ENCODE data around the gene TUBGCP6.
A peak's percentile ranks its signal among the peaks of the same experiment; 100 is the strongest.
"Not testable (repeated sequence)": the region's sequence is repeated elsewhere in the genome, so short reads cannot be mapped to it uniquely, and the experiment has no call there.

The TUBGCP6 gene

DNA sequence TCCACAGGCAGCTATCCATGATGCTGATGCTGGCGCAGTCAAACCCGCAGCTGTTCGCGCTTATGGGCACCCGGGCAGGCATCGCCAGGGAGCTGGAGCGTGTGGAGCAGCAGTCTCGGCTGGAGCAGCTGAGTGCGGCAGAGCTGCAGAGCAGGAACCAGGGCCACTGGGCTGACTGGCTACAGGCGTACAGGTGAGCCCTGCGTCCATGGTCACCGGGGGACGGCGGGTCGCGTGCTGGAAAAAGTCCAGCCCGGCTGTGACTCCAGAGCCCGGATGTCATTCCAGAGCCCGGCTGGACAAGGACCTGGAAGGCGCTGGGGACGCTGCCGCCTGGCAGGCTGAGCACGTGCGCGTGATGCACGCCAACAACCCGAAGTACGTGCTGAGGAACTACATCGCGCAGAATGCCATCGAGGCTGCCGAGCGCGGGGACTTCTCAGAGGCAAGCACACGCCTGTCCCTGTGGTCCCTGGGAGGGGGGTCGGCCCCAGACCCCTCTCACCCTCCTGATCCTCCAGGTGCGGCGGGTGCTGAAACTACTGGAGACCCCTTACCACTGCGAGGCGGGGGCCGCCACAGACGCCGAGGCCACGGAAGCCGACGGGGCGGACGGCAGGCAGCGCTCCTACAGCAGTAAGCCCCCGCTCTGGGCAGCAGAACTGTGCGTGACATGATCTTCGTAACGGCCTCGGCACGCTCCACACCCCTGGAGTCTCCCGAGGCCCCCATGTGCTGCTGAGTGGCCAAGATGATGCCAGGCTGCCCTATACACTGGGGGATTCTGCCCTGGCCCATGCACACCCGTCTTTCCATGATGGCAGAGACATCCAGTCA, 27.9 kb downstream of the TUBGCP6 start:
- Mint-ChIP-seq H3K9me3 (no peaks in the 10 kb centered on the region), H3K27ac (no peak overlapping the region), H3K4me1 (peaks cover 20% of the 10 kb centered on the region), H3K36me3 (peaks cover 6% of the 10 kb centered on the region), H3K4me3 (no peak overlapping the region), H3K27me3 (no peaks in the 10 kb centered on the region)

DNA sequence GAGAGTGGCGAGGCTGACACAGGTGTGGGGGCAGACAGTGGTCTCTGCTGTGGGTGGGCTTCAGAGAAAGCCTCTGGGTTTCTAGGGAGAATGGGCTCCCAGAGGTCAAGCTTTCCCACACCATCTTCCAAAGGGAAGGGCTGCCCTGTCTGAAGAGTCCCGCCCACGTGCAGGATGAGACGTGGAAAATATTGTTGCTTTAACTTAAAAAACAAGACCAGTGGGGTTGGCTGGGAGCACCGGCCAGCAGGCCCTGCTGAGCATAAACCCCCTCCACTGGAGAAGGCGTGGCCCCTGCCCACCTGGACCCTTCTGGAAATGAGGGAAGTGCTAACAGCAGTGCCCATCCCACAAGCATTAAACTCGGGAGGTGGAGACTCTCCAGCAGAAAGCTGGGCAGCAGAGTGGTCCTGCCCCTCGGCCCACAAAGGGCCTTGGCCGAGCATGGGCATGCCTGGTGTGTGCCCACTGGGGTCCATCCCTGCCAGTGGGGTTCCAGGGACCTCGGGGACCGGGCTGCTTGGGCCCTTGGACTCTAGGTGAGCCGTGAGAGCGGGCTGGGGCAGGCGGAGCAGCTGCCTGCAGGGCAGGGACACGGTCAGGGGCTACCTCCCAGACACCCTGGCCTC, 28.7 kb downstream of the TUBGCP6 start:
- peaks cover 6% of the 10 kb centered on the region for H3K36me3 Mint-ChIP-seq
- H3K4me1 Mint-ChIP-seq, result peaks cover 20% of the 10 kb centered on the region
- no peaks in the 10 kb centered on the region for H3K27me3 Mint-ChIP-seq
- H3K9me3 Mint-ChIP-seq, result no peaks in the 10 kb centered on the region
- H3K4me3 Mint-ChIP-seq, result no peak overlapping the region
- no peak overlapping the region for H3K27ac Mint-ChIP-seq

DNA sequence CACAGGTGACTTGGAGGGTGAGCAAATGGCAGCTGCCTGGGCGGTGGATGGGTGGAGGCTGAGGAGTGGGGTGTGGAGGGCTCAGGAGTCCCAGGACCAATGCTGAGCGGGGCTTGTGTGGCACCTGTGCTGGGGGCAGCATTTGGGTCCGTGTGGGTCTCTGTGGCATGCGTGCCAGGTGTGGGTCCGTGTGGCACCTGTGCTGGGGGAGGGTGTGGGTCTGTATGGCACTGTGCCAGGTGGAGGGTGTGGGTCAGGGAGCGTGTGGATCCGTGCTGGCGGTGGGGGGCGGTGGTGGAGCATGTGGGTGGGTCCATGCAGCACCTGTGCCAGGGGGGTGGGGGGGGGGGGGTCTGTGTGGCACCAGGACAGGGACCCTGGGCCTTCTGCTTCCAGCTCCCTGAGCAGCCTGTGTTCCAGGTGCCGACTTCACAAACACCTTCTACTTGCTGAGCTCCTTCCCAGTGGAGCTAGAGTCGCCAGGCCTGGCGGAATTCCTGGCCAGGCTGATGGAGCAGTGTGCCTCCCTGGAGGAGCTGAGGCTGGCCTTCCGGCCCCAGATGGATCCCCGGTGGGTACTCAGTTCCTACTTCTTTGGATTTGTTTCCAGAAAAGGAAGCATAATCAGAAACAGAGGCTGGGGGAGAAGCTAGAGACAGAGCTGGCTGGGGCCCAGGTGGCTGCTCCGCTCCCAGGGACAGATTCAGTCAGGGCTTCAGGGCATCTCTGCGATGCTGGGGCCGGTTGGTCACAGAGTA, 29.3 kb downstream of the TUBGCP6 start:
- Mint-ChIP-seq H3K9me3 (no peaks in the 10 kb centered on the region), H3K27ac (no peak overlapping the region), H3K27me3 (no peaks in the 10 kb centered on the region), H3K4me3 (no peak overlapping the region), H3K4me1 (peaks cover 20% of the 10 kb centered on the region), H3K36me3 (peaks cover 6% of the 10 kb centered on the region)

DNA sequence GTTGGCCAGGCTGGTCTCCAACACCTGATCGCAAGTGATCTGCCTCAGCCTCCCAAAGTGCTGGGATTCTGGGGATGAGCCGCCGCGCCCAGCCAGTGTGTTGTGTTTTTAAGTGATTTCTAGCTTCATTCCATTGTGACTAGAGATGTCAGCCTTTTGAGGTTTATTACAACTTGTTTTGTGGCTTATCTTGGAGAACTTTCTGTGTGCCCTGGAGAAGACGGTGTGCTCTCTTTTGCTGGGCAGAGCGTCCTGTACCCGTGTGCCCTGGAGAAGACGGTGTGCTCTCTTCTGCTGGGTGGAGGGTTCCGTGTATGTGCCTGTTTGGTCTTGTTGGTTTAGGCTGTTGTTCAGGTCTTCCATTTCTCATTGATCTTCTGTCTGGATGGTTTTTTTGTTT, 31.6 kb downstream of the TUBGCP6 start:
- Mint-ChIP-seq H3K4me3 (no peak overlapping the region), H3K27me3 (no peaks in the 10 kb centered on the region), H3K27ac (peak overlapping the region; percentile 55), H3K4me1 (peaks cover 25% of the 10 kb centered on the region), H3K9me3 (no peaks in the 10 kb centered on the region), H3K36me3 (peaks cover 8% of the 10 kb centered on the region)

DNA sequence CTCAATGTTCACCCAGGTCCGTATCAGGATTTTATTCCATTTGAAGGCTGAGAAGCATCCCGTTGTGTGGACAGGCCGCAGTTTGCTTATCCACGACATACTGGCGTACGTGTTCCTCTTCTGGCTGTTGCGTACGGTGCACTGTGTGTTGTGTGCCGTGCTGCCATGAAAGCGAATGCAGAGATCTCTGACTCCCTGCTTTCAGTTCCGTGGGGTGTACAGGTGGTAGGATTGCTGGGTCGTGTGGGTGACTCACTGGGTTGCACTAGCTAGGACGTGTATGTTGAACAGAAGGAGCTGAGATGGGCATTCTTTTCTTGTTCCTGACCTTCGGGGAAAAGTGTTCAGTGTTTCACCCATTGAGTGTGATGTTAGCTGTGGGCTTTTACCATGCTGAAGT, 33.7 kb downstream of the TUBGCP6 start:
- Mint-ChIP-seq H3K9me3 (no peaks in the 10 kb centered on the region), H3K27me3 (no peaks in the 10 kb centered on the region), H3K4me3 (no peak overlapping the region), H3K27ac (no peak overlapping the region), H3K36me3 (peaks cover 8% of the 10 kb centered on the region), H3K4me1 (peaks cover 25% of the 10 kb centered on the region)

DNA sequence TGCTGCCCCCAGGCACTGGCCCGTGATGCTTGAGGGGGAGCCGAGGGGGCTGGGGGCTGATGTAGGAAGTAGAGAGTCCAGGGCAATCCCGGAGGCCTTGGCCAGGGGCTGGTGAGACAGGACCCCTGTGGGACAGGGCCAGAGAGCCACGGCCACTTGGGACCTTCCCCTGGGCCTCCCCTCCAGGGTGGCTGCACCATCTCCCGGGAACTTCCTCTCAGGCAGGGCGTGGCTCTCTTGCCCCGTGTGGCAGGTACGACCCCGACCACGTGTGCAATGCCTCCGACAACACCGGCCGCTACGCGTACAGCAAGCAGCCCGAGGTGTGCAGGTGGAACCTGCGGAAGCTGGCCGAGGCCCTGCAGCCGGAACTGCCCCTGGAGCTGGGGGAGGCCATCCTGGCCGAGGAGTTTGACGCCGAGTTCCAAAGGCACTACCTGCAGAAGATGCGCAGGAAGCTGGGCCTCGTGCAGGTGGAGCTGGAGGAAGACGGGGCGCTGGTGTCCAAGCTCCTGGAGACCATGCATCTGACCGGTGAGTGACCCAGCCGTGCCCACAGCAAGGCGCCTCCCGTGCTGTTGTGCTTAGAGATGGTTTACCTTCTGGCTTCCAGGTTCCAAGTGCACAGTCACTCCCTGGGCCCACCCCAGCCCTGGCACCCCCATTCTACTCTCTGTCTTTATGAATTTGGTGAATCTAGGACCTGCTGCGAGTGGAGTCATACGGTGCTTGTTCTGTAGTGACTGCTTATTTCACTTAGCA, 34.3 kb downstream of the TUBGCP6 start:
- Mint-ChIP-seq H3K4me1 (peaks cover 25% of the 10 kb centered on the region), H3K27ac (no peak overlapping the region), H3K4me3 (no peak overlapping the region), H3K36me3 (peaks cover 8% of the 10 kb centered on the region), H3K9me3 (no peaks in the 10 kb centered on the region), H3K27me3 (no peaks in the 10 kb centered on the region)

DNA sequence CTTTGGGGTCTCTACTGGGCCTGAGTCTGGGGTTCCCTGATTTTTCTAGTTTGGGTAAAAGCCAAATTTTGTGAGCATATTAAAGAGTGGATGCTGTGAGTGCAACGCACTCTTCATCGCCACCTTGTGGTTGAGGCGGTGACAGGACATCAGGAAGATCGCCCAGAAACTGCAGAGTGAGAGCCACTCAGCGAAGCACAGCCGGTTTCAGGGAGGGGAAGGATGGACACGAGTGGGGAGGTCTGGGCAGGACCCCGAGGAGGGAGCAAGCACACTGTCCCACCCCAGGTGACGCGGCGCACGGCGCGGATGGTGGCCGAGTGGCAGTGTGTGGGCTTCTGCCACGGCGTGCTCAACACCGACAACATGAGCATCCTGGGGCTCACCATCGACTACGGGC, 34.9 kb downstream of the TUBGCP6 start:
- no peaks in the 10 kb centered on the region for H3K27me3 Mint-ChIP-seq
- H3K4me1 Mint-ChIP-seq, result peaks cover 28% of the 10 kb centered on the region
- H3K36me3 Mint-ChIP-seq, result peaks cover 7% of the 10 kb centered on the region
- H3K27ac Mint-ChIP-seq, result peak overlapping the region; percentile 60
- H3K4me3 Mint-ChIP-seq, result no peak overlapping the region
- H3K9me3 Mint-ChIP-seq, result no peaks in the 10 kb centered on the region

DNA sequence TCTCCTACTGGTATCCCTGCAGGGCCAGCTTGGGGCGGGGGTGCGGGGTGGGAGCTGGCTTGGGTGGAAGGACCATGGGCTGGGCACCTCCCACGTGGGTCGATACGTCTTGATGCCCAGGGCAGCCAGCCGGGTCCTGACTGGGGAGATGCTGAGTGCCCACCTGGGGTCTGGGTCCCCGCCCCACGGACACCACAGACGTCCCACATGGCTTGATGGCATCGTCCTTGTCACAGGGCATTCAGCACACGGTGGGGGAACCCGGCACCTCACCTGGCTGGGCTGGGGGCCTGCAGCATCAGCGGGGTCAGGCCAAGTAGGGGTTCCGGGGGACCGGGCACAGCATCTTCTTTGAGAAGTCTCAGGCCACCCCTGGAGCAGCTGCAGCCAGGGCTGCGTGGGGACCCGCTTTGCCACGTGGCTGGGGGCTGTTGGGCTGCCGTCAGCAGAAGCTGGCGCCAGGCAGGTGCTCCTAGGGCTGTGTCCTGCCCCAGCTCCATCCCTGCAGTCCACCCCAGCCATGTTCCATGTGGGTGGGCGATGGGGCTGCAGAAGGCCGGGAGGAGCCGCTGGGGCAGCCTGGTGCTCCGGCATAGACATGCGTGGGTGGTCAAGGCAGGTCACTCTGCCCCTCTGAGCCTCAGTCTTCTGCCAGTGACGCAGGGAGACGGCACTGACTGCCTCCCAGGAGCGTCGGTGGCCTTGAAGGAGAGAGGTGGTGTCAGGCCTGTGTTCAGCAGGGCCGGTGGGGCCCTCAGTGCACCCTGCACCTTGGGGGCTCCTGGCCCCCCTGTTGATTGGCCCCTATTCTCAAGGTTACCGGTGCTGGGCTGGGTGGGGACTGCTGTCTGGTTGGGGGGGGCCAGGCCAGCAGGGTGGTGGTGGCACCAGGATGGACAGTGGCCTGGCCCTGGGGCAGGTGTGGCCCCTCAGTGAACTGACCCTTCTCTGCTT, 35.6 kb downstream of the TUBGCP6 start:
- H3K36me3 Mint-ChIP-seq, result peaks cover 5% of the 10 kb centered on the region
- H3K27ac Mint-ChIP-seq, result peak overlapping the region; percentile 60

DNA sequence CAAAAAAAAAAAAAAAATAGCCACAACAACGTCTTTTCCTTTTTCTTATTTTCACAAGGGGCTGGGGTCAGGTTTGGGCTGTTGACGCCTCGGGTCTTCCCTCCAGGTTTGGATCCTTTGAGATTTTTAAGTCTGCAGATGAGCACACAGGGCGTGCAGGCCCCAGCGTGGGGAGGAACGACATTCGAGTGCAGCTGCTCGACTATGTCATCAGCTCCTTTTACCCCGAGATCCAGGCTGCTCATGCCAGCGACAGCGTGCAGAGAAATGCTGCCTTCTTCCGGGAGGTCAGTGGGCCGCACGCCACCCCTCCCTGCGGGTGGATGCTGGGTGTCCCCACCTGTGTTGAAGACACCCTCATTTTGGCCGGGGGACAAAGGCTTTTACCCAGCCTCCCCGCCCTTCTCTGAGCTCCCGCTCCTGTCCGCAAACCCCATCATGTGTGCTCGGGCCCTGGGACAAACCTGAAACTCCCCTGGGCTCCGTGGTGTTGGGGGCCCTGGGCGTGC, 36.3 kb downstream of the TUBGCP6 start:
- Mint-ChIP-seq H3K27ac (no peak overlapping the region), H3K36me3 (peaks cover 5% of the 10 kb centered on the region), H3K4me1 (peaks cover 24% of the 10 kb centered on the region)

More for the DNA sequence above, 35.6 kb downstream of the TUBGCP6 start:
- Mint-ChIP-seq H3K4me3 (no peak overlapping the region), H3K9me3 (no peaks in the 10 kb centered on the region), H3K27me3 (no peaks in the 10 kb centered on the region), H3K4me1 (peaks cover 29% of the 10 kb centered on the region)

DNA sequence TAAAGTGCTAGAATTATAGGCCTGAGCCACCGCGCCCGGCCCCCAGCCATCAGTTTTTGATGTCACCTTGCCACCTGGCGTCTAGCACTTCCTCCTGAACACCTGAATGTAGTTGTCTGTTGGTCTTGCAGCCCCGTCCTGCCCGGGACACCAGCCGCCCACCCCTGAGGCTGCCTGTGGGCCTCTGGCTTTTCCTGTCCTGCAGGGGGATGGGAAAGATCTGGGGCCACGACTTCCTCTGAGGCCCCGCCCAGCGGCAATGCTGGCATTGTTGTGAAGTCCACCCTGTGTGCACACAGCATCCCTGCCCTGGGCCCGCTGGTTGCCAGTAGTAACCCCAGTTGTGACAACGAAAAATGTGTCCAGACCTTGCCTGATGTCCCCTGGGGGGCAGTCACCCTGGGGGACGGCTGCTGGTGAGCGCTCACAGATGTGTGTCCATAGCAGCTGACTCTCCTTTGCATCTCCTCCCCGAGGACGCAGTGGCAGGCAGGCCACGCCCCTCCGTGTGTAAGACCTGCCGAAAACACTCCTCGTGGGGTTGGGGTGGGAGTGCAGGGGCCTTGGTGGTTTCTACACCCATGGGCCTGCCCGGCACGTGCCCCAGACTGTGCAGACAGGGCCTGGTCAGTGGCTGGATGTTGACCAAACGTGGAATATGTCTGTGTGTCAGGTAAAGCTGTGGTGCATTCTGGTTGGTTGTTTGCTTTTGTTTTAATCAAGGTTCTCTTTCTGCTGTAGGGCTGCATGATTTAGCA, 37.3 kb downstream of the TUBGCP6 start:
- no peaks in the 10 kb centered on the region for H3K27me3 Mint-ChIP-seq
- peaks cover 21% of the 10 kb centered on the region for H3K4me1 Mint-ChIP-seq
- H3K27ac Mint-ChIP-seq, result no peak overlapping the region
- no peak overlapping the region for H3K4me3 Mint-ChIP-seq
- H3K36me3 Mint-ChIP-seq, result peaks cover 2% of the 10 kb centered on the region
- H3K9me3 Mint-ChIP-seq, result no peaks in the 10 kb centered on the region

More for the DNA sequence above, 36.3 kb downstream of the TUBGCP6 start:
- Mint-ChIP-seq H3K27me3 (no peaks in the 10 kb centered on the region), H3K4me3 (no peak overlapping the region), H3K9me3 (no peaks in the 10 kb centered on the region)

DNA sequence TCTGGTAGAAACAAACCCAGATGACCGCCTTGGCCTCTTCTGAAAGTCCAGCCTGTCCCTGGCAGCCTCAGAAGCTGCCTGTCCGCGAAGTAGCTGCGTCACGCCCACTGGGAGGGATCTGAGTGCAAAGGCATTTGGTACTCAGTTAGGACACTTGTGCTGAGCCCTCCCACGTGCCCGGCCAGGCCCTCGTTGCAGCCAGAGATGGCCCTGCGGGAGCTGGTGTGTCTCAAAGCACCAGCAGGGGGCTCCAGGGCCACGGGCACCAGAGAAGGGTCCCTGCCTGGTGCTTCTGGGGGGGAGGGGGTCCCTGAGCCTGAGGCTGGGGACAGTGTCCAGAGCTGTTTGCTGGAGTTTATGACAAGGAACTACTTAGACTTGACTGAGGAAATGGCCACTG, 38.2 kb downstream of the TUBGCP6 start:
- Mint-ChIP-seq H3K36me3 (peaks cover 2% of the 10 kb centered on the region), H3K27ac (no peak overlapping the region), H3K9me3 (no peaks in the 10 kb centered on the region), H3K27me3 (no peaks in the 10 kb centered on the region), H3K4me1 (peaks cover 28% of the 10 kb centered on the region), H3K4me3 (no peak overlapping the region)

DNA sequence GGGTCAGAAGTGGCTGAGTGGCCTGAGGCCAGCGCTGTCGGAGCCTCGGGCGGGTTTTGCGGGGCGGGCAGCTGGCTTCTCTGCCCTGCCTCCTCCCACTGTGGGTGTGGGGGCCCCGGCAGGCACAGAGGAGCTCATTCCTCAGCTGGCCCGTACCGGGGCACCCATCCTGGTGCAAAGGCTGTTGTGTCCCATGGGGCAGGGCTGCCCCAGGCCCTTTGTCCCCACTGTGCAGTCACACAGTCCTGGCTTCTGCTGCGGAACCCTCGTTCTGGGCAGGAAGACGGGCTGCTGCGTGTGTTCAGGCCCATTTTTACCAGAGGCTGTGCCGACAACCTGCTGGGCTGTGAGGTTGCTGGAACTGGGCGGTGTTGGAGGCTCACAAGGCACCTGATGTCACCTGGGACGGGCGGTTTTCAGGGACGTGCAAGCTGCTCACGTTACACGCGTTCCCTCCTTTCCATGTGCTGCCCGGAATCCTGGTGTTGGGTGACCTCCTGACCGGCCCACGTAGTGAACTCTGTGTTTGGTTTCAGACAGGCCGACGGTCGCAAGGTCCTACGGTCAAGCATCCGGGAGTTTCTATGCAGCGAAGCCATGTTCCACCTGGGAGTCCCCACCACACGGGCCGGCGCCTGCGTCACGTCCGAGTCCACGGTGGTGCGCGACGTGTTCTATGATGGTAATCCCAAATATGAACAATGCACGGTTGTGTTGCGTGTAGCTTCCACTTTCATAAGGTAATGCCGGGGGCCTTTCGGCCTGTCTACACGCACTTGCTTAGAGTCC, 38.8 kb downstream of the TUBGCP6 start:
- Mint-ChIP-seq H3K4me1 (peaks cover 28% of the 10 kb centered on the region), H3K36me3 (peaks cover 2% of the 10 kb centered on the region), H3K9me3 (no peaks in the 10 kb centered on the region), H3K27ac (no peak overlapping the region), H3K4me3 (no peak overlapping the region), H3K27me3 (no peaks in the 10 kb centered on the region)

DNA sequence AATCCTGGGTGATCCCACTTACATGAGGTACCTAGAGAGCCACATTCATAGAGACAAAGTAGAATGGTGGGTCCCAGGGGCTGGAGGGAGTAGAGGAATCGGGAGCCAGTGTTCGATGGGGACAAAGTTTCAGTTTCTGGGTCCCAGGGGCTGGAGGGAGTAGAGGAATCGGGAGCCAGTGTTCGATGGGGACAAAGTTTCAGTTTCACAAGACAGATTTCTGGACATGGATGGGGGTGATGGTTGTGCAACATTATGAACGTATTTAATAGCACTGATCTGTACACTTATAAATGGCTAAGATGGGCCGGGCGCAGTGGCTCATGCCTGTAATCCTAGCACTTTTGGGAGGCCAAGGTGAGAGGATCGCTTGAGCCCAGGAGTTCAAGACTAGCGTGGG, 39.8 kb downstream of the TUBGCP6 start:
- H3K27ac Mint-ChIP-seq, H3K36me3 Mint-ChIP-seq, H3K9me3 Mint-ChIP-seq, H3K27me3 Mint-ChIP-seq, H3K4me3 Mint-ChIP-seq: not testable (repeated sequence)
- H3K4me1 Mint-ChIP-seq, result peaks cover 27% of the 10 kb centered on the region

Measured in activated naive CD4-positive, alpha-beta T cell treated with anti-CD3 and anti-CD28 coated beads, Interleukin-2, amount 50 U/mL, for 24 hours (primary cell).